Aorta (tissue), 5 donors: ENCODE results near the gene SLC22A12. TPM values are rescaled to one million over a fixed set of nuclear protein-coding genes. Genes with fewer than 3 reads are reported as not detected.
"Not testable (repeated sequence)": the region's sequence is repeated elsewhere in the genome, so short reads cannot be mapped to it uniquely, and the experiment has no call there.

ENCODE experiments used
- ATAC-seq: fragments of 200-7000 bp; cut with Tn5 transposase; one replicate; pipeline ENCODE4 v1.9.1; 2022; ENCODE audit warnings: moderate library complexity; ENCODE audit not compliant: low FRiP score
- DNase-seq, 2 donors: peaks; one replicate each; pipeline ENCODE4 v3.0.0-alpha.2; 2020
- H3K27ac ChIP-seq, 2 donors: one replicate each; pipeline ENCODE4 v1.5.1; 2013; ENCODE audit warnings: low read length in 2 of 2, mild to moderate bottlenecking in 2 of 2, moderate library complexity in 2 of 2, control low read depth in 1 of 2, inconsistent platforms in 1 of 2, low read depth in 1 of 2
- H3K27me3 ChIP-seq, 2 donors: one replicate each; pipeline ENCODE4 v1.6.1; 2013; ENCODE audit warnings: control low read depth in 1 of 2, low read length in 1 of 2, mild to moderate bottlenecking in 1 of 2, moderate library complexity in 1 of 2; ENCODE audit not compliant: insufficient read depth in 2 of 2, control insufficient read depth in 1 of 2
- H3K36me3 ChIP-seq, 2 donors: one replicate each; pipeline ENCODE4 v1.6.1; 2013; ENCODE audit warnings: control low read depth in 1 of 2, low read length in 1 of 2, mild to moderate bottlenecking in 1 of 2; ENCODE audit not compliant: insufficient read depth in 2 of 2, control insufficient read depth in 1 of 2
- H3K4me1 ChIP-seq, 2 donors: one replicate each; pipeline ENCODE4 v1.6.1; 2013; ENCODE audit warnings: low read length in 2 of 2, control low read depth in 1 of 2, mild to moderate bottlenecking in 1 of 2, moderate library complexity in 1 of 2; ENCODE audit not compliant: insufficient read depth in 2 of 2, control insufficient read depth in 1 of 2
- H3K4me3 ChIP-seq, 2 donors: one replicate each; pipeline ENCODE4 v1.5.1; 2013; ENCODE audit warnings: low read length in 2 of 2, control low read depth in 1 of 2, mild to moderate bottlenecking in 1 of 2
- H3K9me3 ChIP-seq: one replicate; pipeline ENCODE4 v1.6.1; 2013; ENCODE audit warnings: mild to moderate bottlenecking, low read length; ENCODE audit not compliant: control insufficient read depth
- WGBS, 2 donors: extraction: QIAGEN DNeasy Blood & Tissue Kit; methylation state at CpG; one replicate each; pipeline ENCODE4 v1.1.7; 2013; 5-methylcytosine and 5-hydroxymethylcytosine counted together
- intact Hi-C, 2 donors: fragments of 100-400 bp; cut with DNase I; formaldehyde crosslinking; loops; one replicate each; pipeline versions ENCODE4 v1.14.2 to v1.15.0; 2022
- polyA plus RNA-seq, 2 donors: library from polyadenylated mRNA; stranded (reverse); fragments of 200-250 nt; gene quantifications; one replicate each; pipeline ENCODE4 v1.2.3, GENCODE V29; 2013
- total RNA-seq, 2 donors: library from RNA; stranded (reverse); fragmentation: NEBNext Ultra II Directional; extraction: Animal tissue kit (Norgen Biotek cat#: 25700); gene quantifications; one replicate each; pipeline ENCODE4 v1.2.1, GENCODE V29; 2021
- donor health status: healthy with polysubstance abuse.
- donor health status: Bipolar disorder and iron deficiency.
- donor health status: DM: no; HTN: no; CAD: no.
- donor health status: DM: no; HTN: no; CAD: no.
- donor health status: DM: yes; HTN: yes; CAD: no.

Gene SLC22A12
- total and polyA plus RNA-seq, 4 donors = not detected

- H3K27me3 ChIP-seq, H3K4me1 ChIP-seq, H3K27ac ChIP-seq, H3K4me3 ChIP-seq, ATAC-seq, H3K9me3 ChIP-seq, H3K36me3 ChIP-seq, intact Hi-C loops: not testable (repeated sequence)
- 90% methylated on average over 3 of the region's 3 CpGs for WGBS, 2 donors
- peak in 1 of 2 donors; percentile 4 for DNase-seq
Measured at GRCh38 chr11:64561429-64561828, 29.6 kb upstream of the SLC22A12 start.

- no peak for DNase-seq
- no peaks in the 10 kb centered on the region for H3K27me3 ChIP-seq
- H3K9me3 ChIP-seq = no peaks in the 10 kb centered on the region
- H3K4me1 ChIP-seq = no peaks in the 10 kb centered on the region
- no peak for ATAC-seq
- 89 to 91% methylated on average over 29 of the region's 29 CpGs for WGBS, 2 donors
- intact Hi-C loops = no loop called here
- no peaks in the 10 kb centered on the region for H3K36me3 ChIP-seq
- no peak overlapping the region for H3K4me3 ChIP-seq
- H3K27ac ChIP-seq = no peak overlapping the region
Measured at GRCh38 chr11:64561984-64562722, 28.9 kb upstream of the SLC22A12 start.

- ATAC-seq = no peak
- Histone ChIP-seq H3K27ac (no peak overlapping the region), H3K27me3 (no peaks in the 10 kb centered on the region), H3K4me3 (no peak overlapping the region), H3K36me3 (no peaks in the 10 kb centered on the region), H3K9me3 (no peaks in the 10 kb centered on the region), H3K4me1 (no peaks in the 10 kb centered on the region)
- peak in 1 of 2 donors; percentile 64 for DNase-seq
- intact Hi-C loops = no loop called here
- WGBS, 2 donors = 95 to 97% methylated on average over 15 of the region's 15 CpGs
Measured at GRCh38 chr11:64562723-64563351, 28.2 kb upstream of the SLC22A12 start.

GRCh38 chr11:64563966-64564365 is 27.1 kb upstream of the SLC22A12 start:
- H3K4me1 ChIP-seq = no peaks in the 10 kb centered on the region
- no peak overlapping the region for H3K27ac ChIP-seq
- no peaks in the 10 kb centered on the region for H3K36me3 ChIP-seq
- intact Hi-C loops = no loop called here
- DNase-seq (peak in 1 of 2 donors; percentile 70), ATAC-seq (no peak)
- H3K27me3 ChIP-seq = no peaks in the 10 kb centered on the region
- WGBS, 2 donors = 85 to 91% methylated on average over 12 of the region's 12 CpGs
- H3K4me3 ChIP-seq = no peak overlapping the region
- no peaks in the 10 kb centered on the region for H3K9me3 ChIP-seq

GRCh38 chr11:64564419-64564818 is 26.6 kb upstream of the SLC22A12 start:
- 97 to 98% methylated on average over 7 of the region's 7 CpGs for WGBS, 2 donors
- Histone ChIP-seq H3K9me3 (no peaks in the 10 kb centered on the region), H3K4me3 (no peak overlapping the region)

GRCh38 chr11:64564947-64565889 is 25.8 kb upstream of the SLC22A12 start:
- Histone ChIP-seq H3K9me3 (no peaks in the 10 kb centered on the region), H3K27ac (no peak overlapping the region), H3K4me3 (no peak overlapping the region), H3K4me1 (no peaks in the 10 kb centered on the region), H3K27me3 (no peaks in the 10 kb centered on the region), H3K36me3 (no peaks in the 10 kb centered on the region)
- intact Hi-C loops = no loop called here
- ATAC-seq = peak; percentile 19
- 91 to 93% methylated on average over 24 of the region's 24 CpGs for WGBS, 2 donors
- no peak for DNase-seq

More at GRCh38 chr11:64564419-64564818, 26.6 kb upstream of the SLC22A12 start:
- Histone ChIP-seq H3K4me1 (no peaks in the 10 kb centered on the region), H3K27me3 (no peaks in the 10 kb centered on the region), H3K27ac (no peak overlapping the region), H3K36me3 (no peaks in the 10 kb centered on the region)
- intact Hi-C loops = no loop called here
- DNase-seq = no peak
- no peak for ATAC-seq

- no peaks in the 10 kb centered on the region for H3K36me3 ChIP-seq
- ATAC-seq = peak; percentile 22
- H3K4me3 ChIP-seq = no peak overlapping the region
- DNase-seq = no peak
- no peaks in the 10 kb centered on the region for H3K9me3 ChIP-seq
- intact Hi-C loops = no loop called here
- 58 to 62% methylated on average over 18 of the region's 18 CpGs for WGBS, 2 donors
- H3K27ac ChIP-seq = no peak overlapping the region
- H3K27me3 ChIP-seq = no peaks in the 10 kb centered on the region
- H3K4me1 ChIP-seq = no peaks in the 10 kb centered on the region
Measured at GRCh38 chr11:64566042-64566914, 24.7 kb upstream of the SLC22A12 start.
